Muscle of leg (tissue), 11 donors: Measurements from ENCODE around the gene CDC25C. TPM values are rescaled to one million over a fixed set of nuclear protein-coding genes. Genes with fewer than 3 reads are reported as not detected.
"Not testable (repeated sequence)": the region's sequence is repeated elsewhere in the genome, so short reads cannot be mapped to it uniquely, and the experiment has no call there.

Experiments used
- DNase-seq: peaks from one replicate; pipeline ENCODE4 v3.0.0; 2013
- H3K27ac ChIP-seq: one replicate; pipeline ENCODE4 v1.5.1; 2013; ENCODE audit warnings: mild to moderate bottlenecking, low read length, control low read depth
- H3K27me3 ChIP-seq: one replicate; pipeline ENCODE4 v1.6.1; 2013; ENCODE audit warnings: low read length; ENCODE audit not compliant: control insufficient read depth, insufficient read depth
- H3K36me3 ChIP-seq: one replicate; pipeline ENCODE4 v1.6.1; 2013; ENCODE audit warnings: low read length; ENCODE audit not compliant: control insufficient read depth, insufficient read depth
- H3K4me1 ChIP-seq: one replicate; pipeline ENCODE4 v1.6.1; 2013; ENCODE audit warnings: low read length; ENCODE audit not compliant: control insufficient read depth, insufficient read depth
- H3K4me3 ChIP-seq: one replicate; pipeline ENCODE4 v1.5.1; 2013; ENCODE audit warnings: low read length, control low read depth
- H3K9me3 ChIP-seq: replicated peaks from 2 replicates; pipeline ENCODE4 v1.6.1; 2013; ENCODE audit warnings: low read depth, low read length; ENCODE audit not compliant: control insufficient read depth
- WGBS: methylation state at CpG from one replicate; pipeline ENCODE4 v1.1.5; 2013; ENCODE audit warnings: missing lambda C conversion rate; ENCODE audit not compliant: insufficient coverage; 5-methylcytosine and 5-hydroxymethylcytosine counted together
- polyA plus RNA-seq, 8 donors: library from polyadenylated mRNA; unstranded; fragments of 120-200 nt; gene quantifications; one replicate each; pipeline versions ENCODE4 v1.2.1 to v1.2.3, GENCODE V29; 2013; ENCODE audit warnings: inconsistent platforms in 1 of 8, low replicate concordance in 1 of 8; ENCODE audit not compliant: insufficient read length in 8 of 8, insufficient read depth in 1 of 8
- total RNA-seq: library from RNA; stranded (reverse); fragments of 120-200 nt; gene quantifications from one replicate; pipeline ENCODE4 v1.2.4, GENCODE V29; 2013

Gene CDC25C
- total and polyA plus RNA-seq, 9 donors, result 3.0 to 5.3 (median 4.0) TPM

- Histone ChIP-seq H3K27me3 (no peaks in the 10 kb centered on the region), H3K27ac (no peak overlapping the region), H3K4me1 (peaks cover 25% of the 10 kb centered on the region), H3K36me3 (no peaks in the 10 kb centered on the region), H3K9me3 (no peaks in the 10 kb centered on the region), H3K4me3 (no peak overlapping the region)
- 82% methylated on average over 3 of the region's 3 CpGs for WGBS
- DNase-seq, result no peak
These were observed 3.4 kb upstream of the CDC25C start for GRCh38 chr5:138334867-138335447.

DNA sequence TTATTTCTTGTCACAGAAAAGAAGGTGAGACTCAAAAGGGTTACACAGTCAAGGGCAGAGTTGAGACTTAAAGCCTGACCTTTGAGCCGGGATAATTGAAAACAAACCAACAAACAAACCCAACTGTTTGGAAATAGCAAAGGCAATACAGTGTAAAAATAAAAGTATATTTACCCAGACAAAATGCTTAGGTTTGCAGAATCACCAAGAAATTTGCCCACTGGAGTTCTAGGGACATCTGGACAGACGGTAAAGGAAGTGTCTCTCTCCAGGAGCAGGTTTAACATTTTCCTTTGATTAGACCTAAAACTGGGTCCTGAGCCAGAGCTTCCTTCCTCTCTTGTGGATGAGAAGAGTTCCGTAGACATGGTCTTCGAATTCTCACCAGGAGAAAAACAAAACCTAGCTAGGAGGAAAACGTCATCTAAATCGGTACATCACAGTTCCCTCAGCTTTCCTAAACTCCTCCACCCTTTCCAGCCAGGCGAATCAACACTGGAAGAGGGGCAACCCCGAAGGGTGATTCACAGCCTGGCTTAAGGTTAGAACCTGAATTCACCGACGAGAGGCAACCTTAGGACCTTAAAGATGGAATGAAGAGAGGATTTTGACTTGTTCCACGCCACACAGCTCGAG, 673 bp downstream of the CDC25C start:
- WGBS, result 0% methylated on average over 4 of the region's 12 CpGs
- H3K27ac ChIP-seq, result peak overlapping the region; percentile 18
- DNase-seq, result no peak
- no peaks in the 10 kb centered on the region for H3K9me3 ChIP-seq
- peaks cover 10% of the 10 kb centered on the region for H3K4me1 ChIP-seq
- peaks cover under 1% of the 10 kb centered on the region for H3K36me3 ChIP-seq
- H3K27me3 ChIP-seq, result no peaks in the 10 kb centered on the region
- peak overlapping the region; percentile 51 for H3K4me3 ChIP-seq

DNA sequence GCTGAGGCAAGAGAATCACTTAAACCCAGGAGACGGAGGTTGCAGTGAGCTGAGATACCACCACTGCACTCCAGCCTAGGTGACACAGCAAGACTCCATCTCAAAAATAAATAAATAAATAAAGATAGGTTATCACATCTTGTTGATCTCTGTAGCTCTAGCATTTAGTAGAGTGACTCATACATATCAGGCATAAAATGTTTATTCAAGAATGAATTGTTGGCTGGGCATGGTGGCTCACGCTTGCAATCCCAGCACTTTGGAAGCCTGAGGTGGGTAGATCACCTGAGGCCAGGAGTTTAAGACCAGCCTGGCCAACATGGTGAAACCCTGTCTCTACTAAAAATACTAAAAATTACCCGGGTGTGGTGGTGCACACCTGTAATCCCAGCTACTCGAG, 13.4 kb downstream of the CDC25C start:
- 100% methylated on average over 1 of the region's 4 CpGs for WGBS
- H3K27ac ChIP-seq, H3K9me3 ChIP-seq, DNase-seq, H3K4me1 ChIP-seq, H3K36me3 ChIP-seq, H3K27me3 ChIP-seq, H3K4me3 ChIP-seq: not testable (repeated sequence)

DNA sequence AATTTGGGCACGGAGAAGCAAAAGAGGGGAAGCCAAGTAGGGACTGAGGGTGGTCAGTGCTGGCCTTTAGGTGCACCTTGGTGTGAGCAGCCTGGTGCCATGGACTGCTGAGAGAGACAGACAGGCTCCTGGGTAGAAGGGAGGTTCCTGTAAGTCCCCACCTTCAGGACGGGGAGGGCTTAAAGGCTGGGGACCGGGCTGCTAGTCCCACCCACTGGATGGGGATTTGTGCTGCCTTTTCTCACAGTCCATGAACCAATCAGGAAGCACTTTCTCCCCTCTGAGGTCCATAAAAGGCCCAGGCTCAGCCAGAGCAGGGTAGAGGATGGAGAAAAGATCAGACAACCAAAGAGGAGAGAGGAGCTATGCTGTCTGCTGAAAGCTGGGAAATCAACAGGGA, 15.2 kb downstream of the CDC25C start:
- Histone ChIP-seq H3K4me3 (no peak overlapping the region), H3K27ac (no peak overlapping the region), H3K27me3 (no peaks in the 10 kb centered on the region), H3K9me3 (no peaks in the 10 kb centered on the region), H3K36me3 (no peaks in the 10 kb centered on the region), H3K4me1 (no peaks in the 10 kb centered on the region)
- WGBS, result 100% methylated on average over 1 of the region's 3 CpGs
- DNase-seq, result no peak

GRCh38 chr5:138315751-138316278, 15.8 kb downstream of the CDC25C start:
- no peak for DNase-seq
- H3K27me3 ChIP-seq, result no peaks in the 10 kb centered on the region
- no peaks in the 10 kb centered on the region for H3K36me3 ChIP-seq
- no peaks in the 10 kb centered on the region for H3K9me3 ChIP-seq
- no peak overlapping the region for H3K4me3 ChIP-seq
- WGBS, result 76% methylated on average over 7 of the region's 7 CpGs
- no peaks in the 10 kb centered on the region for H3K4me1 ChIP-seq
- H3K27ac ChIP-seq, result no peak overlapping the region

GRCh38 chr5:138305797-138306196, 25.8 kb downstream of the CDC25C start:
- Histone ChIP-seq H3K9me3 (no peaks in the 10 kb centered on the region), H3K36me3 (no peaks in the 10 kb centered on the region), H3K4me3 (no peak overlapping the region), H3K27ac (no peak overlapping the region), H3K27me3 (no peaks in the 10 kb centered on the region), H3K4me1 (no peaks in the 10 kb centered on the region)
- WGBS, result 71% methylated on average over 1 of the region's 1 CpG
- peak; percentile 68 for DNase-seq

- no peak for DNase-seq
- no peaks in the 10 kb centered on the region for H3K36me3 ChIP-seq
- WGBS, result 86% methylated on average over 6 of the region's 6 CpGs
These were observed 28.2 kb downstream of the CDC25C start for GRCh38 chr5:138303372-138303771.

GRCh38 chr5:138289296-138289695, 42.3 kb downstream of the CDC25C start:
- H3K27me3 ChIP-seq, result no peaks in the 10 kb centered on the region
- no peak overlapping the region for H3K4me3 ChIP-seq
- WGBS, result 100% methylated on average over 2 of the region's 3 CpGs
- H3K27ac ChIP-seq, result no peak overlapping the region
- H3K36me3 ChIP-seq, result peaks cover 18% of the 10 kb centered on the region
- no peaks in the 10 kb centered on the region for H3K4me1 ChIP-seq
- no peak for DNase-seq
- H3K9me3 ChIP-seq, result no peaks in the 10 kb centered on the region

More at GRCh38 chr5:138303372-138303771, 28.2 kb downstream of the CDC25C start:
- H3K4me3 ChIP-seq, result no peak overlapping the region
- no peaks in the 10 kb centered on the region for H3K9me3 ChIP-seq
- no peak overlapping the region for H3K27ac ChIP-seq
- H3K27me3 ChIP-seq, result no peaks in the 10 kb centered on the region
- no peaks in the 10 kb centered on the region for H3K4me1 ChIP-seq

DNA sequence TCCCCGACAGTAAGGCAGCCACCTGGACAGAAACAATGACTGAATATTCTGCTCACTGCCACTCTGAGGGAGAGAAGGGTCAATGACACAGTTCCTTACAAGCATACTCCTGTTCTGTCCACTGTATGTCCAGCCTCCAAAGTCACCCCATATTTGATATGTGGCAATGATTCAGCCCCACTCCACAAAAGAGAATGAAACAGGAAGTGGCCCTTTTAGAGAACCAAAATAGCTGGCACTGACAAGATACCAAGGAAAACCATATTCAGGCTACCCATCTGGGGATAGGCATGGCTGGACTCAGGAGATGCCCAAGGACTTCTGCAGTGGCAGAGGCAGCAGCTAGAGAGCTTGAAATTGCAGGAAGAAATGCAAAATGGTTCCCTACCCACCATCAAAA, 44.4 kb downstream of the CDC25C start:
- WGBS, result 83% methylated on average over 1 of the region's 1 CpG
- DNase-seq, result no peak
- Histone ChIP-seq H3K27me3 (no peaks in the 10 kb centered on the region), H3K27ac (no peak overlapping the region), H3K36me3 (peaks cover 18% of the 10 kb centered on the region), H3K9me3 (no peaks in the 10 kb centered on the region), H3K4me3 (no peak overlapping the region), H3K4me1 (no peaks in the 10 kb centered on the region)

DNA sequence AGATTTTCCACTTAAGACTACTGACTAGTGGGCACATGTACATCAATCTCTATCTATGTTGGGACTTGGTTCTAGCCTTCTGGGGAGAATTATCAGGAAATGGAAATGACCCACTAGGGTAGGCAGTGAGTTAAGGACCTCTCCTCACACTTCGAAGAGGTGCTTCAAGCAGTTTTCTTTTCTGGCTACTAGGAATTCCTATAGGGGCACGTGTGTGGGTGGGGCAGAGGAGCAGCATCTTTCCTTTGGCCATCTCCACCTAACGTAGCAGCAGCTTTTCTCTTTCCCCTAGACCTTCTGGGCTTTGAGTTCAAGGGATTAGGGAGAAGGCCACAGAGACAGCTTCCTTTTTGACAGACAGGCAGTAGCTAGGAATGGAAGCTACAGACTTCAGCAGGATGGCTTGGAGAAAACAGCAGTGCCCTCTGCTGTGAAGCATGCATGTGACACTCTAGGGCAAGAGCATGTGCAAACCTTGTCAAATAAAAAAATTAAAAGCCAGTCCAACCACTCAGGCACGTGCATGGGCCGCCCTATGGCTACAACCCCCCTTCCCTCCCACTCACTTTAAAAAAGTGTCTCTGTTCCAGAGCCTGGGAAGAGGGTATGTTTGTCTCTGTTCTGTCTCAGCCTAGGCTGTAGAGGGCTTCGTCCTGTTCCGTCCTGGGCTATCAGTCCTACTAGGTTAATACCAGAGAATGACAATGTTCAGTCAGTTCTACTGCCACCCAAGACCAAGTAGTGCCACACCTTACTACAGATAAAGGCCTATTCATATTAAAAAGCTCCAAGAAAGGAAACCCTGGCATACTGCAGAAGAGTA, 48.5 kb downstream of the CDC25C start:
- H3K4me3 ChIP-seq, result no peak overlapping the region
- peaks cover 16% of the 10 kb centered on the region for H3K36me3 ChIP-seq
- no peak overlapping the region for H3K27ac ChIP-seq
- H3K4me1 ChIP-seq, result no peaks in the 10 kb centered on the region
- no peaks in the 10 kb centered on the region for H3K9me3 ChIP-seq
- H3K27me3 ChIP-seq, result no peaks in the 10 kb centered on the region
- peak; percentile 38 for DNase-seq
- WGBS, result 100% methylated on average over 1 of the region's 7 CpGs
